Kidney (tissue), 14 donors: ENCODE measurements around the gene TPRG1. TPM values are rescaled to one million over a fixed set of nuclear protein-coding genes. Genes with fewer than 3 reads are reported as not detected.
"Not testable (repeated sequence)": the region's sequence is repeated elsewhere in the genome, so short reads cannot be mapped to it uniquely, and the experiment has no call there.

Experiments
- DNase-seq, 5 donors: peaks; one replicate each; pipeline ENCODE4 v3.0.0-alpha.2; 2013 to 2020
- FAIRE-seq: peaks from 2 replicates; lab custom pipeline; 2012; peaks lifted over from hg19 to GRCh38; lab: Jason Lieb, UNC
- H3K27ac ChIP-seq, 2 donors: one replicate each; pipeline ENCODE4 v1.7.0; 2013; ENCODE audit warnings: low read depth in 2 of 2, low read length in 2 of 2, inconsistent platforms in 1 of 2
- H3K27me3 ChIP-seq: one replicate; pipeline ENCODE4 v1.7.1; 2013; ENCODE audit warnings: low read length, inconsistent platforms; ENCODE audit not compliant: control insufficient read depth, insufficient read depth
- H3K36me3 ChIP-seq, 3 donors: one replicate each; pipeline versions ENCODE4 v1.7.0 to v1.7.1; 2013; ENCODE audit warnings: low read length in 3 of 3, control low read depth in 1 of 3, inconsistent platforms in 1 of 3; ENCODE audit not compliant: insufficient read depth in 3 of 3, control insufficient read depth in 2 of 3
- H3K4me1 ChIP-seq, 3 donors: one replicate each; pipeline versions ENCODE4 v1.7.0 to v1.7.1; 2013; ENCODE audit warnings: low read length in 3 of 3, inconsistent platforms in 1 of 3, low read depth in 1 of 3; ENCODE audit not compliant: control insufficient read depth in 2 of 3, insufficient read depth in 2 of 3
- H3K4me3 ChIP-seq, 3 donors: one replicate each; pipeline versions ENCODE4 v1.7.0 to v1.8.1; 2013; ENCODE audit warnings: low read length in 3 of 3, control low read depth in 1 of 3, inconsistent platforms in 1 of 3
- H3K9ac ChIP-seq, 3 donors: one replicate each; pipeline versions ENCODE4 v1.7.0 to v1.7.1; 2013; ENCODE audit warnings: low read length in 3 of 3, control low read depth in 1 of 3, inconsistent platforms in 1 of 3
- H3K9me3 ChIP-seq, 3 donors: one replicate each; pipeline versions ENCODE4 v1.7.0 to v1.7.1; 2013; ENCODE audit warnings: low read length in 3 of 3, control low read depth in 1 of 3, inconsistent platforms in 1 of 3; ENCODE audit not compliant: control insufficient read depth in 2 of 3, insufficient read depth in 1 of 3
- intact Hi-C: fragments of 100-400 bp; cut with DNase I; formaldehyde crosslinking; loops from one replicate; pipeline ENCODE4 v1.11.1; 2022
- polyA plus RNA-seq: library from polyadenylated mRNA; stranded (reverse); fragments of 350-450 nt; fragmentation: Illumina TruSeq; extraction: RNeasy Lipid Tissue Mini Kit (QIAGEN cat#74804); gene quantifications from one replicate; pipeline ENCODE4 v1.2.3, GENCODE V29; 2014; ENCODE audit warnings: low read depth, low replicate concordance; ENCODE audit not compliant: insufficient read depth
- total RNA-seq: library from RNA; stranded (reverse); fragmentation: NEBNext Ultra II Directional; extraction: Animal tissue kit (Norgen Biotek cat#: 25700); gene quantifications from one replicate; pipeline ENCODE4 v1.2.1, GENCODE V29; 2021
- TF ChIP-seq, protein P1 (sequence below): IDR thresholded peaks from 3 replicates; pipeline ENCODE4 v1.5.1; 2012; ENCODE audit warnings: mild to moderate bottlenecking, moderate library complexity, borderline replicate concordance; ENCODE audit not compliant: insufficient read depth; ENCODE audit errors: extremely low read depth
- donor health status: control.
- donor health status: control.
- donor health status: control.
- donor health status: control.
- donor health status: control.
- donor health status: DM: yes; HTN: yes; CAD: no.
- donor health status: Normal renal cell carcinoma (clear cell type).

The TPRG1 gene
- total and polyA plus RNA-seq, 2 donors from 2014 or later: 0.37 to 2.7 TPM

DNA sequence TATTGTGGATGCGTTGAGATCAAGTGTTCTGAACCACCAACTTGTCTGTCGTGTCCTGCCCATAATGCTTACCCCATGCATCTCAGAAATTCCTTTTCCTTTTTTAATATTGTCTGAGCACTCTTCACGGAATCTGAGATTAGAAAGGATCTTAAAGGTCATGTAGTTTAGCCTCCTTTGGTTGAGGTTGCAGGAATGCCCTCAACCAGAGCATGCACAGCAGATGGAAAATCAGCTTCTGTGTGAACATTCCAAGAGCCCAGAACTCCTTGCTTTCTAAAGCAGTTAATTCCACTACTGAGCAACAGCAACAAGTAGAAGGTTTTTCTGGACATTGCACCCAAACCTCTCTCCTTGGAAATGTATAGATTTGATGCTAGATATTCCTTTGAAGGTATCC is 153.7 kb downstream of the TPRG1 start:
- FAIRE-seq (no peak), DNase-seq (peak in 1 of 5 donors; percentile 16)
- Histone ChIP-seq H3K9me3 (no peaks in the 10 kb centered on the region), H3K36me3 (no peaks in the 10 kb centered on the region), H3K4me1 (peaks cover 0 to 11% (median 0%) of the 10 kb centered on the region in 3 donors), H3K27me3 (no peaks in the 10 kb centered on the region), H3K4me3 (no peak overlapping the region), H3K9ac (no peak overlapping the region), H3K27ac (peak overlapping the region in 1 of 2 donors; percentile 64)
- intact Hi-C loops: no loop called here
- TF ChIP-seq, protein P1, sequence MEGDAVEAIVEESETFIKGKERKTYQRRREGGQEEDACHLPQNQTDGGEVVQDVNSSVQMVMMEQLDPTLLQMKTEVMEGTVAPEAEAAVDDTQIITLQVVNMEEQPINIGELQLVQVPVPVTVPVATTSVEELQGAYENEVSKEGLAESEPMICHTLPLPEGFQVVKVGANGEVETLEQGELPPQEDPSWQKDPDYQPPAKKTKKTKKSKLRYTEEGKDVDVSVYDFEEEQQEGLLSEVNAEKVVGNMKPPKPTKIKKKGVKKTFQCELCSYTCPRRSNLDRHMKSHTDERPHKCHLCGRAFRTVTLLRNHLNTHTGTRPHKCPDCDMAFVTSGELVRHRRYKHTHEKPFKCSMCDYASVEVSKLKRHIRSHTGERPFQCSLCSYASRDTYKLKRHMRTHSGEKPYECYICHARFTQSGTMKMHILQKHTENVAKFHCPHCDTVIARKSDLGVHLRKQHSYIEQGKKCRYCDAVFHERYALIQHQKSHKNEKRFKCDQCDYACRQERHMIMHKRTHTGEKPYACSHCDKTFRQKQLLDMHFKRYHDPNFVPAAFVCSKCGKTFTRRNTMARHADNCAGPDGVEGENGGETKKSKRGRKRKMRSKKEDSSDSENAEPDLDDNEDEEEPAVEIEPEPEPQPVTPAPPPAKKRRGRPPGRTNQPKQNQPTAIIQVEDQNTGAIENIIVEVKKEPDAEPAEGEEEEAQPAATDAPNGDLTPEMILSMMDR: no peak

DNA sequence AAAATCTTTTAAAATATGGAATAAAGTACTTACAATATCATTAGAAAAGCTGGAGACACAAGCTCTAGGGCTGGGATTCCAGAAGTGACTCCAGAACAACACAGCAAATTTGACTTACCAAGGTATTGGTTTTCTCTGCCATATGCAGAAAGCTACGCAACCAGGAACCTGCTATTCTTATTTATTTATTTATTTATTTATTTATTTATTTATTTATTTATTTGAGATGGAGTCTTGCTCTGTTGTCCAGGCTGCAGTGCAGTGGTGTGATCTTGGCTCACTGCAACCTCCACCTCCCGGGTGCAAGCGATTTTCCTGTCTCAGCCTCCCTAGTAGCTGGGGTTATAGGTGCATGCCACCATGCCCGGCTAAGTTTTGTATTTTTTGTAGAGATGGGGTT is 157.9 kb downstream of the TPRG1 start:
- intact Hi-C loops, H3K9ac ChIP-seq: not testable (repeated sequence)

DNA sequence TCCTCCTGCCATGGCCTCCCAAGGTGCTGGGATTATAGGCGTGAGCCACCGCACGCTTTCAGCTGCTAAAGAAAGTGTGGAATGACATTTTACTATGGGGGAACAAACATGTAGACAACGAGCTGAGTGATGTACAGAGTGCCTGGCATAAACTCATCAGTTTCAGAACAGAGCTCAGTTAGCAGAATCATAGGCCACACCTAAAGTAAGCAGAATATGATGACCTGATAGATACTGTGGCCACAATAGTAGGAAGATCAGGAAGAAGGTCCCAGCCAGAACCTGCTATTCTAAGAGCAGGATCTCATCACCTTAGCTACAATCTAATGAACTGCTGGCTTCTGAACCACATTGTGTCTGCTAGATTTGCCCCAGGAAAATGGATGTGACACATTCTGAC is 158.3 kb downstream of the TPRG1 start:
- no peaks in the 10 kb centered on the region for H3K27me3 ChIP-seq
- H3K4me1 ChIP-seq: no peaks in the 10 kb centered on the region
- FAIRE-seq (no peak), DNase-seq (no peak)
- intact Hi-C loops: no loop called here
- no peaks in the 10 kb centered on the region for H3K36me3 ChIP-seq
- TF ChIP-seq, protein P1: no peak
- no peak overlapping the region for H3K27ac ChIP-seq
- no peak overlapping the region for H3K4me3 ChIP-seq
- H3K9me3 ChIP-seq: no peaks in the 10 kb centered on the region
- no peak overlapping the region for H3K9ac ChIP-seq

More for the DNA sequence above, 157.9 kb downstream of the TPRG1 start:
- H3K4me1 ChIP-seq, H3K27me3 ChIP-seq, DNase-seq, H3K36me3 ChIP-seq, H3K4me3 ChIP-seq, FAIRE-seq, H3K9me3 ChIP-seq, H3K27ac ChIP-seq: not testable (repeated sequence)

DNA sequence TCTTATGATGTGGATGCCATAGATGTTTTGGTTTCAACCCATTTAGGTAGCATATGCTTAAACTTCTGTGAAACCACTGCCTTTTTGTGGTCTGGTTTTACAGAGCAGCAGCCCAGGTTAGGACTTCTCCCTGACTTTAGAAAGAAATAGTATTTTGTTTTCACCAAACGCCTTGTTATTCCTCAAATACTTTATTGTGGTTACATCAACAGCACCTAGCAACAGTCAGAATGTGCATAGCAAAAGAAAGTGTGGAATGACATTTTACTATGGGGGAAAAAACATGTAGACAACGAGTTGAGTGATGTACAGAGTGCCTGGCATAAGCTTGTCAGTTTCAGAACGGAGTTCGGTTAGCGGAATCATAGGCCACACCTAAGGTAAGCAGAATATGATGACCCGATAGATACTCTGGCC is 159.2 kb downstream of the TPRG1 start:
- H3K9ac ChIP-seq: no peak overlapping the region
- no peaks in the 10 kb centered on the region for H3K27me3 ChIP-seq
- no peak for DNase-seq
- no peak overlapping the region for H3K27ac ChIP-seq
- intact Hi-C loops: no loop called here
- H3K4me3 ChIP-seq: no peak overlapping the region
- no peaks in the 10 kb centered on the region for H3K4me1 ChIP-seq
- FAIRE-seq: no peak
- no peaks in the 10 kb centered on the region for H3K36me3 ChIP-seq
- no peaks in the 10 kb centered on the region for H3K9me3 ChIP-seq
- TF ChIP-seq, protein P1: no peak
